DOHH2 (cell line): ENCODE data around the gene SPARC.
A peak's percentile ranks its signal among the peaks of the same experiment; 100 is the strongest.

Source experiments
- H3F3A ChIP-seq: fragments of 200-600 bp; sonication (generic), shearing (Covaris generic); 2 replicates; pipeline ENCODE4 v1.6.0; 2016; ENCODE audit warnings: antibody characterized with exemption, mild to moderate bottlenecking; ENCODE audit not compliant: control insufficient read depth, insufficient read depth
- H3K27ac ChIP-seq: fragments of 200-600 bp; sonication (generic); 2 replicates; pipeline ENCODE4 v1.5.1; 2014; ENCODE audit warnings: low read depth, mild to moderate bottlenecking, low read length, moderate library complexity
- H3K27me3 ChIP-seq: fragments of 200-600 bp; sonication (generic); 2 replicates; pipeline ENCODE4 v1.6.1; 2014; ENCODE audit warnings: mild to moderate bottlenecking, low read length, mixed read lengths; ENCODE audit not compliant: control insufficient read depth
- H3K36me3 ChIP-seq: fragments of 200-600 bp; sonication (generic); 2 replicates; pipeline ENCODE4 v1.6.1; 2014; ENCODE audit warnings: mild to moderate bottlenecking, low read length, moderate library complexity, mixed read lengths; ENCODE audit not compliant: control insufficient read depth
- H3K4me1 ChIP-seq: fragments of 200-600 bp; sonication (generic); 2 replicates; pipeline ENCODE4 v1.6.1; 2014; ENCODE audit warnings: mild to moderate bottlenecking, low read length, mixed read lengths; ENCODE audit not compliant: control insufficient read depth
- H3K4me2 ChIP-seq: fragments of 200-600 bp; sonication (generic); 2 replicates; pipeline ENCODE4 v1.6.0; 2014; ENCODE audit warnings: mild to moderate bottlenecking, low read length, moderate library complexity
- H3K4me3 ChIP-seq: fragments of 200-600 bp; sonication (generic); 2 replicates; pipeline ENCODE4 v1.5.1; 2014; ENCODE audit warnings: mild to moderate bottlenecking, low read length, mixed read lengths
- H3K79me2 ChIP-seq: fragments of 200-600 bp; sonication (generic); 2 replicates; pipeline ENCODE4 v1.6.1; 2014; ENCODE audit warnings: mild to moderate bottlenecking, low read length, mixed read lengths; ENCODE audit not compliant: control insufficient read depth
- H3K9me2 ChIP-seq: fragments of 200-600 bp; sonication (generic); replicated peaks from 2 replicates; pipeline ENCODE4 v1.6.1; 2014; ENCODE audit warnings: mild to moderate bottlenecking, low read length, mixed read lengths; ENCODE audit not compliant: control insufficient read depth
- H3K9me3 ChIP-seq: fragments of 200-600 bp; sonication (generic); 2 replicates; pipeline ENCODE4 v1.6.1; 2014; ENCODE audit warnings: antibody characterized with exemption, low read length, mixed read lengths; ENCODE audit not compliant: control insufficient read depth, insufficient read depth
- H4K20me1 ChIP-seq: fragments of 200-600 bp; sonication (generic); 2 replicates; pipeline ENCODE4 v1.6.0; 2014; ENCODE audit warnings: low read depth, mild to moderate bottlenecking, antibody characterized with exemption, low read length, moderate library complexity; ENCODE audit not compliant: control insufficient read depth, insufficient read depth
- CTCF ChIP-seq: fragments of 200-600 bp; sonication (generic); IDR thresholded peaks from one replicate; pipeline ENCODE4 v1.5.1; 2014; ENCODE audit warnings: antibody characterized with exemption, mild to moderate bottlenecking, low read depth, low read length; ENCODE audit not compliant: poor library complexity, severe bottlenecking
- EZH2phosphoT487 ChIP-seq: fragments of 200-600 bp; sonication (generic); IDR thresholded peaks from 2 replicates; pipeline ENCODE4 v1.6.1; 2017; ENCODE audit warnings: borderline replicate concordance, mild to moderate bottlenecking, antibody characterized with exemption, low read length, moderate library complexity, mixed read lengths

Gene SPARC

GRCh38 chr5:151708126-151708525, 21.4 kb upstream of the SPARC start:
- no peak overlapping the region for H3K4me3 ChIP-seq
- no peak overlapping the region for H3K27ac ChIP-seq
- no peaks in the 10 kb centered on the region for H3K79me2 ChIP-seq
- no peaks in the 10 kb centered on the region for H3K27me3 ChIP-seq
- no peaks in the 10 kb centered on the region for H3K9me2 ChIP-seq
- TF ChIP-seq CTCF, result no peak
- no peak for TF ChIP-seq EZH2phosphoT487
- no peaks in the 10 kb centered on the region for H3K36me3 ChIP-seq
- H4K20me1 ChIP-seq, result no peaks in the 10 kb centered on the region
- peaks cover 13% of the 10 kb centered on the region; the same call in 1 of the 2 replicates for H3F3A ChIP-seq
- no peak overlapping the region for H3K4me2 ChIP-seq
- peaks cover 8% of the 10 kb centered on the region; the same call in 1 of the 2 replicates for H3K9me3 ChIP-seq
- H3K4me1 ChIP-seq, result peaks cover 54% of the 10 kb centered on the region

GRCh38 chr5:151707567-151707966, 20.9 kb upstream of the SPARC start:
- Histone ChIP-seq H3K36me3 (no peaks in the 10 kb centered on the region), H3K4me3 (no peak overlapping the region), H3K27ac (no peak overlapping the region), H3K9me3 (peaks cover 8% of the 10 kb centered on the region; the same call in 1 of the 2 replicates), H3K79me2 (no peaks in the 10 kb centered on the region), H3K9me2 (no peaks in the 10 kb centered on the region), H3K4me1 (peaks cover 60% of the 10 kb centered on the region), H3F3A (peaks cover 13% of the 10 kb centered on the region; the same call in 1 of the 2 replicates), H3K27me3 (no peaks in the 10 kb centered on the region), H4K20me1 (no peaks in the 10 kb centered on the region), H3K4me2 (no peak overlapping the region)
- no peak for TF ChIP-seq CTCF
- no peak for TF ChIP-seq EZH2phosphoT487

GRCh38 chr5:151706906-151707305, 20.2 kb upstream of the SPARC start:
- no peak for TF ChIP-seq CTCF
- TF ChIP-seq EZH2phosphoT487, result no peak
- peaks cover 11% of the 10 kb centered on the region; the same call in 1 of the 2 replicates for H3F3A ChIP-seq
- H3K4me2 ChIP-seq, result no peak overlapping the region
- no peak overlapping the region for H3K27ac ChIP-seq
- H3K36me3 ChIP-seq, result no peaks in the 10 kb centered on the region
- H3K9me3 ChIP-seq, result peaks cover 7% of the 10 kb centered on the region; the same call in 1 of the 2 replicates
- H3K27me3 ChIP-seq, result no peaks in the 10 kb centered on the region
- no peaks in the 10 kb centered on the region for H3K9me2 ChIP-seq
- H3K79me2 ChIP-seq, result no peaks in the 10 kb centered on the region
- H3K4me3 ChIP-seq, result no peak overlapping the region
- H3K4me1 ChIP-seq, result peaks cover 64% of the 10 kb centered on the region
- no peaks in the 10 kb centered on the region for H4K20me1 ChIP-seq

- Histone ChIP-seq H3K79me2 (no peaks in the 10 kb centered on the region), H3K4me1 (peaks cover 51% of the 10 kb centered on the region), H3K9me2 (no peaks in the 10 kb centered on the region), H3K27me3 (no peaks in the 10 kb centered on the region), H3K4me3 (no peak overlapping the region), H3K9me3 (no peaks in the 10 kb centered on the region), H4K20me1 (no peaks in the 10 kb centered on the region), H3K36me3 (no peaks in the 10 kb centered on the region), H3K4me2 (peak overlapping the region; percentile 54), H3K27ac (no peak overlapping the region), H3F3A (no peaks in the 10 kb centered on the region)
- TF ChIP-seq CTCF, result no peak
- no peak for TF ChIP-seq EZH2phosphoT487
These were observed 17.1 kb upstream of the SPARC start for GRCh38 chr5:151703780-151704179.
